Testis (tissue), 3 donors: ENCODE results near the gene STAT5B. TPM values are rescaled to one million over a fixed set of nuclear protein-coding genes. Genes with fewer than 3 reads are reported as not detected.
"Not testable (repeated sequence)": the region's sequence is repeated elsewhere in the genome, so short reads cannot be mapped to it uniquely, and the experiment has no call there.

Source experiments
- DNase-seq: peaks from one replicate; pipeline ENCODE4 v3.0.0-alpha.2; 2019
- H3K27ac ChIP-seq, 2 donors: fragments of 200-600 bp; sonication (generic); one replicate each; pipeline ENCODE4 v1.5.1; 2019
- H3K27me3 ChIP-seq: fragments of 200-600 bp; sonication (generic); one replicate; pipeline ENCODE4 v1.5.1; 2019
- H3K36me3 ChIP-seq: fragments of 200-600 bp; sonication (generic); one replicate; pipeline ENCODE4 v1.5.1; 2017; ENCODE audit warnings: low read depth; ENCODE audit errors: missing control alignments
- H3K4me1 ChIP-seq: fragments of 200-600 bp; sonication (generic); one replicate; pipeline ENCODE4 v1.5.1; 2019
- H3K4me3 ChIP-seq, 2 donors: fragments of 200-600 bp; sonication (generic); one replicate each; pipeline ENCODE4 v1.5.1; 2017 to 2019
- H3K9me3 ChIP-seq: fragments of 200-600 bp; sonication (generic); one replicate; pipeline ENCODE4 v1.5.1; 2017
- CTCF ChIP-seq, 3 experiments: fragments of 450-650 bp in 2 of 3; fragments of 200-600 bp in 1 of 3; sonication (generic) in 1 of 3; IDR thresholded peaks; one replicate each; pipeline ENCODE4 v1.5.1; 2016 to 2019; ENCODE audit warnings: antibody characterized with exemption in 3 of 3, mild to moderate bottlenecking in 2 of 3, moderate library complexity in 1 of 3
- POLR2A ChIP-seq: fragments of 450-650 bp; IDR thresholded peaks from one replicate; pipeline ENCODE4 v1.6.1; 2017; ENCODE audit warnings: antibody characterized with exemption, mild to moderate bottlenecking, moderate library complexity
- WGBS, 2 donors: methylation state at CpG; one replicate each; pipeline ENCODE4 v1.1.5; 2018; 5-methylcytosine and 5-hydroxymethylcytosine counted together
- intact Hi-C: fragments of 100-400 bp; cut with DNase I; formaldehyde crosslinking; loops from one replicate; pipeline ENCODE4 v1.15.1; 2023; ENCODE audit warnings: low total_unique reads
- polyA plus RNA-seq: library from polyadenylated mRNA; stranded (reverse); fragments of 350-450 nt; fragmentation: Illumina TruSeq; extraction: RNeasy Lipid Tissue Mini Kit (QIAGEN cat#74804); gene quantifications from one replicate; pipeline ENCODE4 v1.2.3, GENCODE V29; 2014; ENCODE audit warnings: low read depth, low replicate concordance; ENCODE audit not compliant: insufficient read depth
- total RNA-seq, 2 donors: library from RNA; depleted of rRNA; stranded (reverse); fragments of >200 nt; gene quantifications; one replicate each; pipeline ENCODE4 v1.2.3, GENCODE V29; 2016

Gene STAT5B
- total and polyA plus RNA-seq, 3 donors from 2014 or later = 65.9 to 81.5 (median 66.0) TPM

GRCh38 chr17:42187833-42188232 lies 88.4 kb downstream of the STAT5B start:
- Histone ChIP-seq H3K36me3 (no peaks in the 10 kb centered on the region), H3K27ac (no peak overlapping the region), H3K9me3 (no peaks in the 10 kb centered on the region), H3K4me1 (peaks cover 7% of the 10 kb centered on the region), H3K4me3 (no peak overlapping the region), H3K27me3 (no peaks in the 10 kb centered on the region)
- intact Hi-C loops = no loop called here
- no peak for DNase-seq
- 77 to 100% methylated on average over 1 to 2 of the region's 2 CpGs for WGBS, 2 donors
- TF ChIP-seq CTCF (IDR thresholded peaks at IDR 0.05) (no peak), POLR2A (no peak)

- intact Hi-C loops, DNase-seq, H3K27me3 ChIP-seq, H3K27ac ChIP-seq, H3K4me3 ChIP-seq, H3K4me1 ChIP-seq, H3K36me3 ChIP-seq, H3K9me3 ChIP-seq: not testable (repeated sequence)
- 93 to 95% methylated on average over 5 of the region's 5 CpGs for WGBS, 2 donors
Measured at GRCh38 chr17:42186191-42186590, 90.0 kb downstream of the STAT5B start.

GRCh38 chr17:42185621-42185930 lies 90.6 kb downstream of the STAT5B start:
- no peak for TF ChIP-seq POLR2A
- TF ChIP-seq CTCF (IDR thresholded peaks at IDR 0.05) = no peak
- 81 to 82% methylated on average over 6 to 7 of the region's 7 CpGs for WGBS, 2 donors
- intact Hi-C loops = no loop called here
- Histone ChIP-seq H3K4me3 (no peak overlapping the region), H3K27me3 (no peaks in the 10 kb centered on the region), H3K36me3 (no peaks in the 10 kb centered on the region), H3K4me1 (peaks cover 11% of the 10 kb centered on the region), H3K9me3 (no peaks in the 10 kb centered on the region), H3K27ac (no peak overlapping the region)
- no peak for DNase-seq

- intact Hi-C loops = no loop called here
- H3K4me3 ChIP-seq = peak within 1 kb of the TSS; percentile 53
- WGBS, 2 donors = 73 to 80% methylated on average over 11 of the region's 11 CpGs
- H3K27me3 ChIP-seq = no peaks in the 10 kb centered on the region
- no peak within 1 kb of the TSS for H3K27ac ChIP-seq
- no peaks in the 10 kb centered on the region for H3K9me3 ChIP-seq
- no peak for DNase-seq
- no peaks in the 10 kb centered on the region for H3K36me3 ChIP-seq
- no peak for TF ChIP-seq POLR2A
- no peak for TF ChIP-seq CTCF (IDR thresholded peaks at IDR 0.05)
- peaks cover 13% of the 10 kb centered on the region for H3K4me1 ChIP-seq
Measured at GRCh38 chr17:42184713-42185620, 91.2 kb downstream of the STAT5B start, which contains the start of gene HCRT. Gene HCRT, minus strand, starts transcription at chr17:42185452. Its CDS starts 87 bp downstream, at chr17:42185365.

GRCh38 chr17:42183741-42184711 lies 92.2 kb downstream of the STAT5B start:
- TF ChIP-seq CTCF (IDR thresholded peaks at IDR 0.05) (peak; percentile 85 to 92 (median 88)), POLR2A (no peak)
- peak; percentile 82 for DNase-seq
- Histone ChIP-seq H3K4me1 (peaks cover 13% of the 10 kb centered on the region), H3K27me3 (no peaks in the 10 kb centered on the region), H3K4me3 (peak overlapping the region; percentile 53), H3K36me3 (no peaks in the 10 kb centered on the region), H3K9me3 (no peaks in the 10 kb centered on the region), H3K27ac (peak overlapping the region; percentile 4 to 43)
- 11 to 15% methylated on average over 25 to 59 of the region's 83 CpGs for WGBS, 2 donors
- intact Hi-C loops = no loop called here
